ENCODE data around the gene RDM1.
"Not testable (repeated sequence)": the region's sequence is repeated elsewhere in the genome, so short reads cannot be mapped to it uniquely, and the experiment has no call there.

Gene RDM1

DNA sequence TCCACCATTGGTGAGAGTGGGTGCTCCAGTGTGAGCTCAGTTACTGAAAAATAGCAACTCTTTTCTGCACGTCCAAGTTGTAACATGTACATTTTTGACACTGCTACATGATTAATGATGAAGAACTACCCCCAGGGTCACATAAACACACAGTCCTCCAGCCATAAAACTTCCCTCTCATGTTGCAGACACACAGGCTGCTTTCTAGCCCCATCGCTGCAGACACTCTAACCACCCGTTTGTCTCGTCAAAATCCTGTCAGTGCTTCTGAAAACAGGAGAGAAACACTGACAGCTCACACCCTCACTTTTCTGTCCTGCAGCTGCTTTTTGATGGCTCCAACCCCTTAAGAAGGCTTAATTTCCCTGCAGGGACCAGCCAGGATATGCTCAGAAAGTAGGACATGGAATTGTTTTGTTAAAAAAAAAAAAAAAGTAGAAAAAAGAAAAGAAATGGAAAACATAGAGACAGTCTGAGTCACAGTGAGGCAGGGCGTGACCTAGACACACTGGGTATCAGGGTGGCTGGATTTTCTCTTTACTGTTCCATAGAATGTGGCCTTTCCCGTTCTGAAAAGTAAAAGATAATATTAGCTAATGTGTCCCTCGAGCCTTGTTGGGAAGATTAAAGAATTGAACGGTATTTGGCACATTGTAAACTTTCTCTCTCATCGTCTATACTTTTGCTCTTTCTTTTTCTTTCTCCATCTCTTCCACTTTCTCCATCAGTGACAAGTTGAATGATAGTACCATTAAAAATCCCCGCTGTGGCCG, 29.7 kb downstream of the RDM1 start:
- DNase-seq (ENCODE audit: low read depth in 1 of 2, low spot score in 1 of 2): no peak

DNA sequence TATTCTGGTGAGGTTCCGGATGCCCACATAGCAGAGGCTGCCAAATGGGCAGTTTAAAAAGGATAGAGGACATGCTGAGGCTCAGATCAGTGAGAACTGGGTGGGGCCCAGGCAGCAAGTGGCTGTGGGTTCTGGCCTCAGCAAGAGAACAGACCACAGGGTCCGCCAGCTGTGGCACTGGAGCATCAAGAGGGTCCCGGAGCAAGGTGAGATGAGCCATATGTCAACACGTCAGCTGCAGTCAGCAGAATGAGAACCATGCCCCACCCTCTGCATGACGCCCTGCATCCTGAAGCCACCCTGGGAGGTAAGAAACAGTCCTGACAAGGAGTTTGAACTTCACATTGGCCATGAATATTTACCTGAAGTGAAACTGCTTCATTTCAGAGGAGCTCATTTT, 30.3 kb downstream of the RDM1 start:
- no peak for DNase-seq (ENCODE audit: low read depth in 1 of 2, low spot score in 1 of 2)

DNA sequence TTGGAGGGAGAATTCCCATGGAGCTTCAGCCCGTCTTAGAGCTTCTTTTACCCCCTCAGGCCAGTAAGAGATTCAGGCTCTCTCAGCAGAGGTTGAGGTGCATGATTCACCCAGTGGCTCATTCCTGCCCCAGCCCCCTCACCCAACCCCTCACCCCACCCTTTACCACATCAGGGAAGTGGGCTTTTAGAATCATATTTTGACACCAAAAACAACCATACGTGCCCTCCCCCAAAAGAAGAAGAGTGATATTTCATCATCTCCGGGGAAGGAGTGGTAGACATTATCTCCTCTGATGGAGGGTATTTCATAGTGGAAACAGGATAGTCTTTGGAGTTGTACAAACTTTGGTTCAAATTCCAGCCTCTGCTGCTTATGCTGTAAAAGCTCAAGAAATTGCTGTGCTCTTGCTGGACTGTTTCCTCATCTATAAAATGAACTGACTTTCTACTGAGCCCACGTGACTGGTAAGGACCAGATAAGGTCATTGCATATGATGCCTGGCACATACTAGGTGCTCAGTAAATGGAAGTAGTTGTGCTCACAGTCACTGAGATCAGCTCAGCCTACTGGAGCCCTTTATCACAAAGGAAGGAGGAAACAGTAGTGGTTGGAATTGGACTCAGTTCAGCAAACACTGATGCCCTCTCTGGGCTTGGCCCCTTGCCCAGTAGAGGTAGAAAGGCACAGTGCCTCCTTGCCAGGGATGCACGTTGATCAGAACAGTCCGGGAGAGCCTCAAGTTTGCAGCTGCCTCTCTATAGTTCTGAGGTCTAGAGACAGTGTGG, 32.1 kb downstream of the RDM1 start:
- no peak for DNase-seq (ENCODE audit: low read depth in 1 of 2, low spot score in 1 of 2)

DNA sequence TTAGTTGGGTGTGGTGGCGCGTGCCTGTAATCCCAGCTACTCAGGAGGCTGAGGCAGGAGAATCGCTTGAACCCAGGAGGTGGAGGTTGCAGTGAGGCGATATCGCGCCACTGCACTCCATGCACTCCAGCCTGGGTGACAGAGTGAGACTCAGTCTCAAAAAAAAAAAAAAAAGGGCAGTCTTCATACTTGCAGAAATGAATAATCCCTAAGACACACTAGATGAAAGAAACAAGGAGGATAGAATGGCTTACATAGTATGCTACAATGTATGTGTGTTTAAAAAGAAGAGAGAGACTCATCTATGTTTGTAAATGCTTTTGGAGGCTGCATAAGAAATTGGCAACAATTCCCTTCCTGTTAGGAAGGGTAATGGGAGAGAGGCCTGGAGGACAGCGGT, 32.8 kb downstream of the RDM1 start:
- not testable (repeated sequence) for DNase-seq (ENCODE audit: low read depth in 1 of 2, low spot score in 1 of 2)

DNA sequence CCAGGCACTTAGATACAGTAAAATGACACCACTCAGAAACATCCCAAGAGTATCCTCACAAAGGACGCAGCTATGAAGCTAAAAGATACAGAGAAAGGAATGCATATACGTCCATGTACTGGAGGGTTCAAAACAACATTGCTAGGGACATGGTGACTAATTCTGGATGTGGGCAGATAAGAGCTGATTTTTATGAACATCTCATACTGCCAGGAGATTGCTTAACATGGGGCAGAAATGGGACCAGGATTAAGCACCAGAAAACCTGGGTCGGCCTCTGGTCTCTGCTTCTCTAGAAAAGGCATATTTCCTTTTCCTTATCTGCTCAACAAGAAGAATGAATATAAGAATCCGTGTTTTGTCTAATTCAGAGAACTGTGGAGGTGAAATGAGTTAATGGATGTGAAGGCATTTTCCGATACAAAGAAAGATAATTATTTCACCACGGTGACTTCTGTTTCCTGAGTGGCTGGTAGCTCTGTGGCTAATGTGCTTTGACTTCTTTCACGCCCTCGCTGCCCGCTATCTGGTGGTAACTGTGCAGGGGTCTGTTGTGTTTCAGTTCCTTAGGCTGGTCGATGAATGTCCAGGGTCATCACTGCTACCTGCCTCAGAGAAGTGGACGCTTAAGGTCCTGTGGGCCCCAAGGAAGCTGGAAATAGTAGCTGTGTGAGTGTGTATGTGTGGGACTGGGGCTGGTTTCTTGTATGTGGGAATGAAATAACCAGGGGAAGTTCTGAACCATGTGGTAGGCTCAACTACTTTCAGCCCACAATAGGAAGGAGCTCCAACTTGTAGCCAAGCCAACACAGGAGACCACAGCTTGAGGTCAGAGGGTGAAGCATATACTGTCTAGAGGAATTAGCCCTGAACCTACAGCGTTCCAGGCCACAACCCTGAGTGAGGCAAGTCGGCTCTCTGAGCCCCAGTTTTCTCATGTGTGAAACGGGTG, 34.7 kb downstream of the RDM1 start:
- DNase-seq (ENCODE audit: low read depth in 1 of 2, low spot score in 1 of 2): no peak

DNA sequence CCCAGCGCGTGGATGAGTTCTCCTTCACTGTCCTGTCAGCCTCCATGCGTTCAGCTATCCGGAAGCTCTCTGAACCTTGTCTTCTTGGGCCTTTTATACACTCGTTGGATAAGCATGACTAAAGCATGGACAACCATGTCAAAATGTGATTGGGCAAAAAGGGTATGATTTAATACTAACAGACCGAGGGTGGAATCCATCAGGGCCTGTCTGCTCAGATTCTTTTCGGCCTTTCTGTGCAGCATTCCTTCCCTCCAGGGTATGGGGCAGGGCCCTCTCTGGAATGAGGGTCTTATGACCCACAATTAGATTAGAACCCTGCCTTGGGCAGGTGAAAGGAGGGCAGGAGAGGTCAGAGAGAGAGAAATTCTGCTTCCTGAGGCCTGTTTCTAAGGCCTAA, 36.4 kb downstream of the RDM1 start:
- DNase-seq (ENCODE audit: low read depth in 1 of 2, low spot score in 1 of 2): no peak

DNA sequence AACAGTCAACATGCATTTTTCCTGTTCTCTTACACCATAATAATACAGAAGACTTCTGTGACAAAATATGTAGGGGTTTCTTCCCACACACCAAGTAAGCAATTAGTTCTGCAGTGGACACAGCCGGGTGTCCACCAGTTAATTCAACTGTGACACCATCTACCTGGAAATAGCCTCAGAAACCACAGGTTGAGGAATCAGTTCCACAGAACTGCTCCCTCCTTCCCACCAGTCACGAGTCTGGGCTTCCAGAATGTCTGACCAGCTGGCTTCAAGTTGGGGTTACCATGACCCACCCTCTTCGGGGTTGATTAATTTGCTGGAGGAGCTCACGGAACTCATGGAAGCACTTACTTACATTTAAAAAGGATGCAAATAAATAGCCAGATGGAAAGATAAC, 36.8 kb downstream of the RDM1 start:
- DNase-seq (ENCODE audit: low read depth in 1 of 2, low spot score in 1 of 2): no peak

DNA sequence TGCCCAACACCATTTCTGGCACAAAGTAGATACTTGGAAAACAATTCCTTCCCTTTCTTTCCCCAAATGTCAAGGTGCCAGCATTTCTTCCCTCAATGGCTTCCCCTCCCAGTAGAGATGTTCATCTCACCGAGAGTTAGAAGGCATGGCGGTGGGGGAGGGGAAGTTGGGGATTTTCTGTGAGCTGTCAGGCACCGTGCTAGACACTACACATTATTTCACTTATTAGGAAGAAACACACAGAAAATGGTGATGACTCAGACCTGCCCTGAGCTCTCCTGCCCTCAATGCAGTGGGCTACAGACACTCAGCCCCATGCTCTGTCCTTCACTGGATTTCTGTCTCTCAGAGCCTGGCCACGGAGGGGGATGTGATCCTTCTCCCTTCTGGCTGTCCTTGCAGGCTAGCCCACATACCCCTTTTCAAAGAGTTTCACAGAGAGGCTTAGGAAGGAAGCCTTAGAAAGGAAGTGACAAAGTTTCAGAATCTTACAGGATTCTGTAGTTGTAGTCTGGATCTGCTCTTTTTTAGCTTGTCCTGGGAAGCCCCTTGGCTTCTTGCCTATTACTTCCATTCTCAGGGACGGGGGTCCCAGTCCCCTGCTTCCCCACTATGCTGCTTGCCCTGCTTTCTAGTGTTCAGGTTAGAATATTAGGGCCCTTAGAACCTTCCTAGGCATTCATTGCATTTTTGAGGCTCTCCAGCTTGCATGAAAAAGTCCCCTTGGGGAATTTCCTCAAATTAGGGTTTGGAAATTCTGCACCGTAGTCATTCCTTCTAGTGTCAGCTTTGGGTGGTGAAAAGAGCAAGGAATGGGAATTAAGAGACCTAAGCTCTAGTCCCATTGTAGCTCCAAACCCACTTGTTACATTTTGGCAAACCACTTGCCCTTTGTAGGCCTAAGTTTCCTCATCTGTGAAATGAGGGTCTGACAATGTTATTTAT, 38.2 kb downstream of the RDM1 start:
- DNase-seq (ENCODE audit: low read depth in 1 of 2, low spot score in 1 of 2): peak in 1 of 2 donors; percentile 21

DNA sequence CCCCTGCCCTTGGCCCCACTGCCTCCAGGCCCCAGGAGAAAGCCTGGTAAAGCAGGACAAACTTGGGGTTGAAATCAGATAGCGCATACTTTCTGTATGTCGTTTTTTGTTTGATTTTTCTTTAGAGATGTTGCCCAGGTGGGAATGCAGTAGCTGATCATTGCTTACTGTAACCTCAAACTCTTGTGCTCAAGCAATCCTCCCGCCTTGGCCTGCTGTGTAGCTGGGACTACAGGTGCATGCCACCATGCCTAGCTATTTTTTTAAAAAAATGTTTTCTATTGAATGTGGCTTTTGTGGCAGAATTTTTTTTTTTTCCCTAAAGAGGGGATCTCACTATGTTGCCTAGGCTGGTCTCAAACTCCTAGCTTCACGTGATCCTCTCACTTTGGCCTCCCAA, 39.3 kb downstream of the RDM1 start:
- no peak for DNase-seq (ENCODE audit: low read depth in 1 of 2, low spot score in 1 of 2)

DNA sequence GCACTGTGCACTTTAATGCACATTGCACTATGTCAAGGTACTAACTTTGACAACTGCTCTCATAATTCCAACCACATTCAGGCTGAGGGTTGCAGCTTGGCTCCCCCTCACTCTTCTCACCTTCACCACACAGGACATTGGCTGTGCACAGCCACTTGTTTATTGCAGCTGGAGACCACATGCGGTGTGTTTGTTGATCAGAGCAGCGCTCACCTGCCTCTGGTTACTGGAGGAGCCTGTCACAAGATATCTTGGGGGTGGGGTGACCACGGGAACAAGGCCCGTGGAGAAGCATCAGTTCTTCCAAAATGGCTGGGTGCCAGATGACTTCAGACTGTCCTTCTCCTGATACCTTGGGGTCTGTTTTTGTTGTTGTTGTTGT, 39.8 kb downstream of the RDM1 start:
- no peak for DNase-seq (ENCODE audit: low read depth in 1 of 2, low spot score in 1 of 2)

DNA sequence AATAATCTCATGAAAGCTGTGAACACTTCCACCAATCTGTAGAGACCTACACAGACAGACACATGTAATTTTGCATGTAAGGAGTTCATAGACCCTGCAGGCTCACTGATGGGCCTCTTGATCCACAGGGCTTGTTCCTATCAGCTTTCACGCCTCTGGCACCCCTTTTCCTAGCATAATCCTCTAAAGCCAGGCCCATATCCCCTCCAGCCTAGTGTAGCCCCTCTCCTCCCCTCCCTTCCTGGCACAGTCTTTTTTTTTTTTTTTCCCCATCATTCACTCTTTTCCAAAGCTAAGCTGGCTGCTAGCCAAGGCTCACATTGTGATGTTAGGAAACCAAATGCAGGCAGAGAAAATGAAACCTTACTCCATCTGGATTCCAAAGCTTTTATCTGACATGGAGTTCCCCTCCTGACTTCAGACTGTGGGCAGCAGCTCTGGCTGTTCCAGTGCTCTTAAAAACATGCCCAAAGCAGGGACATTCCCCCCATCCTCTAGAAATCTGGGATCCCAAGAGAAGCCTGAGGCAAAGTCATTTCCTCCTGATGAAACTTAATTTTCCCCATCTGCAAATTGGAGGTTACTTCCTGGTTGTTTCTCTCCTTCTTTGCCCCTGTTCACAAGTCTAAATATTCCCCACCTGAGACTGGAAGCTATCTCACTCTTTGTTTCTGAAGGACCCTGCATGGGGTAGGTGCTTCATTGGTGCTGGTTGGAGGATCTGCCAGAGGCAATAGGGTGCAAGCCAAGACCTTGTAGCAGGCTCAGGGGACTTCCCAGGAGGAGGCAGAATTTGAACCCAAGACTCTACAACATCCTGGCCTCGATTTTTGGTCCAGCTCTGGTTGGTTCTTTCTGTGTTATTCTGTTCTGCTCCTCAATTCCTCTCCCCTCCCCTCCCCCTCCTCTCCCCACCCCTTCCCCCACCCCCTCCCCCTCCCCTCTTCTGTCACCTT, 40.5 kb downstream of the RDM1 start:
- DNase-seq (ENCODE audit: low read depth in 1 of 2, low spot score in 1 of 2): no peak

DNA sequence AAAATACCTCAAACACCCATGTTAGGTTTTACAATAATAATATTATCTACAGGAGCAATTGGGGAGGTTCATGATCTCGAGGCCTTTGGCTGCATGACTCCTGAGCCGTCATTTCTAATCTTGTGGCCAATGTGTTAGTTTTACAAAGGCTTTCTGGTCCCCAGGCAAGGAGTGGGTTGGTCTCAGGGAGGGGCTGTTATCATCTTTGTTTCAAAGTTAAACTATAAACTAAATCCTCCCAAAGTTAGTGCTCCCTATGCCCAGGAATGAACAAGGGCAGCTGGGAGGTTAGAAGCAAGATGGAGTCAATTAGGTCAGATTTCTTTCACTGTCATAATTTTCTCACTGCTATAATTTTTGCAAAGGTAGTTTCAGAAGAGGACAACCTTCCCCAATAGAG, 41.3 kb downstream of the RDM1 start:
- no peak for DNase-seq (ENCODE audit: low read depth in 1 of 2, low spot score in 1 of 2)

DNA sequence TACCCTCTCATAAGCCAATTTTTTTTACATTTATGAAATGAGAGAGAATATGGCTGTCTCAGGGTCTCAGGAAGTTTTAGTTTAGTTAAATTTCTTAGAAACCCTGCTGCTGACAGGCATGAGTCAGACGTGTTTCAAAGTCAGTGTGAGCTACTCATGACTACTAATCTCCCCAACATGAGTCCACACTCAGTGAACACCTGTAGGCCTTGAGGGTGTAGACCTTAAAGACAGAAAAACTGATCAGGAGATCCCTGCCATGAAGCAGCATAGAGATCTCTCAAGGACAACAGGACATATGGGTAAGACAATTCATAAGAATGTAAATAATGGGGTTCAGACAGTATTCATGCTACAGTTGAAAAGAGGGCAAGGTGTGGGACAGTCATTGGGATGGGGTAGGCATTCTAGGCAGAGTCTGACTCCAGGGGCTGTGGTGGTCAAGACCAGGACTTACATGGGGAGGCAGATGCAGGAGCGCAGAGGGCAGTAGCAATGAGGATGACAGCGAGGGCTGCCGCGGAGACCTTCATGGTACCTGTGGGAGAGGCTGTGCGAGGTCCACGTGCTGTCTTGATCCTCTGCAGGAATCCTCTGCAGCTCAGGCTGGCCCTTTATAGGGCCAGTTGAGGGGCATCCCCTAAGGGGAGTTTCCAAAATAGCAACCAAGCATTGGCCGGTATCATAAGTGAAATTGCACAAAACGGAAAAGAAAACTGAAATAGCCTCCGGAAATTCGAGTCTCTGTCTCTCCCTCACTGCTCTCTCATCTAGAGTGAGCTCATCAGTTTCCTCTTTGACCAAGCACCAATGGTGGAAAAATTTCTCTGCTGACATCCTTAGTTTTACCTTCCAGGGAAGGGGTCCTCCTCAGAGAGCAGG, 50.6 kb downstream of the RDM1 start, which contains the start of gene CCL5:
Gene CCL5, minus strand, starts transcription at position 588 of the 882 bp plus-strand sequence.
- DNase-seq (ENCODE audit: low read depth in 1 of 2, low spot score in 1 of 2): peak in 1 of 2 donors; percentile 16

DNA sequence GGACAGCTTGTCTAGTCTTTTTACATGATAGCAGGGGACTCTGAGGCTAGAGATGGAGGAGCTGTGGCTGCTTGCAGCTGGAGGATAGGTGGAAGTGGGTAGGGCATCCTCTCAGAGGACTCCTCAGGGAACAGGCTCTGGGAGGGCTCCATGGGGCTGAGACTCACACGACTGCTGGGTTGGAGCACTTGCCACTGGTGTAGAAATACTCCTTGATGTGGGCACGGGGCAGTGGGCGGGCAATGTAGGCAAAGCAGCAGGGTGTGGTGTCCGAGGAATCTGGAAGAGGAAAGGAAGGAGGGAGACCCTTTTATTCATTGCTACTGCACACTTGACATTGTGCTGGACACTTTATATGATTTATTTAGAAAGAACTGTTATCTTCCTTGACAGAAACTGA, 52.2 kb downstream of the RDM1 start:
- DNase-seq (ENCODE audit: low read depth in 1 of 2, low spot score in 1 of 2): no peak

DNA sequence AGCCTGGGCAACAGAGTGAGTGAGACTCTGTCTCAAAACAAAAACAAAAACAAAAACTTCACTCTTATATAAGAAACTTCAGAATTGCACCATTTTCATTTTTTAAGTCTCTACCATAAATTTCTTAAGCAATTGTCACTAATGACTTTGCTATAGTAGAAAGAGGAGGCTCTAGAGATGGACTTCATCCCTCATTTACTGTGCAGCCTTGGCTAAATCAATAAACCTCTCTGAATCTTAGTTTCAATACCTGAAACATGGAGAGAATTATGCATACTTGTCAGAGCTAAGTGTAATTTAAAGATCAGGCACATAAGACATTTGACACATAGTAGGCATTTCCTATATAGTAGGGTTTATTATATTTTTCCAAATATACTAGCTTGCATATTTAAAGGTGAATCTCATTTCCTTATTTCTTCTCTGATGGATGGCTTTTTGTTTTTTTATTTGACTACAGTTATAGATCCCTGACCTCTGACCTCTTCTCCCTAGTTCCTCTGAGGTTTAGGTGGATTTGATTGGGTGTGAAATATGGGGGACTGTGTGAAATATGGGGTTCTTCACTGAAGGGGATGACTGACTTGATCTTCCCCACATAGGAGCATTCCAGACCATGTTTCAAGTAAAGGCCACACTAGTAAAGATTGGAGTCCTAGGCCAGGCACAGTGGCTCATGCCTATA, 53.1 kb downstream of the RDM1 start:
- DNase-seq (ENCODE audit: low read depth in 1 of 2, low spot score in 1 of 2): no peak

DNA sequence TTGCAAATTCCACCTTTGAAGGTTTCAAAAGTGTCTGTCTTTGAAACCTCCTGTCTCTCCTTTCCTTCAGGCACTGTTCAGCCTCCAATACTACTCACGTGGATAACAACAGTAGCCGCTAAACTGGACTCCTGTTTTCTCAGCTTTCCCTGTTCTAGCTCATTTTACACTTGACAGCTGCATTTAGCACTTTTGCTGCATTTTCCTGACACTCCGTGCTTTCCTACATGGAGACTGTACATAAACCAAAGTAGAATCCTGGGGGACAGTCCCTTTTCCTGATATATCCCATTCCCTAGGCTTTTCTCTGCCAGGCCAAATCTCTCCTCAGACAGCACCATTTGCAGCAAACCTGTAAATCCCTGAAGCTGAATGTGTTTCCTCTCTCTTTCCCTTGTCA, 54.0 kb downstream of the RDM1 start:
- no peak for DNase-seq (ENCODE audit: low read depth in 1 of 2, low spot score in 1 of 2)

DNA sequence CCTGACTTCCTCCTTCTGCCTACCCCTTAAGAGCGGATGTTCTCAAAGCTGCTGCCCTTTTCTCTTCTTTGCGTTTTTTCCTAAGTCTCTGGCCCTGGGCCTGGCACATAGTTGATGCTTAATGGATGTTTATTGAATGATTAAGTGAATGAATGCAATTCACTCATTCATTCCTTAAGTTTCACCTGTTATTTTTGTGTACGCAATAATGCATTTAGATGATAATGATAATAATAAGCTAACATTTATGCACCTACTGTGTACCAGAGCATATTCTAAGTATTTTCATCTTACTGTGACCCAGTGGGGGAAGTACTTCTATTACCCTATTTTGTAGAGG, 54.8 kb downstream of the RDM1 start:
- DNase-seq (ENCODE audit: low read depth in 1 of 2, low spot score in 1 of 2): no peak
